ENCODE results near the gene TECPR1.
A peak's percentile ranks its signal among the peaks of the same experiment; 100 is the strongest.

Gene TECPR1

DNA sequence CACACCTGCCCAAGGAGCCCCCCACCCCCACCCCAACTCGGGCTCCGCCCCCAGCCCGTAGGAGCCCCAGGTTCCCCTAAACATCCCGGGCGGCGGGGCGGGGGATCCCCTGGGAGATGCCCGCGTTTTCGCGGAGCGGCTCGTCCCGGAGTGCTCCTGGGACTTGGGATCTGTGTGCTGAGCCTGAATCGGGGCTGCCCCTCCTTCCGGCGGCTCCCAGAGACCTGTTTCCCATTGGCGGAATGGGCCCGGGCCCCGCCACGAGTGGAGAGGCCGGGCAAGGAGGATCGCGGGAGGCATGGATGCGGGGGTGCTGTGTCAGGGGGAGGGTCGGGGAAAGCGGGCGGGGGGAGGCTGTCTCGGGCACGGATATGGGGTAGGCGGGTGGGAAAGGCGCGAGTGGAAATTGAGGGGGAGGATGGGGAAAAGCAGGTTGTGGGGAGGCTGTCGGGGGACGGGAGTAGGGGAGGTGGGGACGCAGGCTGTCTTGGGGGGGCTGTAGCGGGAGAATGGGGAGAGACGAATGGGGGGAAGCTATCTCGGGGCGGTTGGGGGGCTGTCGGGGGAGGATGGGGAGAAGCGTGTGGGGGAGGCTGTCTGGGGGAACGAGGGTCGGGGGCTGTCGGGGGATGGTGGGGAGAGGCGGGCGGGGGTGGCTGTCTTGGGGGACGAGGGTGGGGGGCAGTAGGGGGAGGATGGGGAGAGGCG lies 41.4 kb downstream of the TECPR1 start:
- in situ Hi-C loops (cut with MboI; ENCODE audit: low sequenced_read_pairs, unreplicated experiment): no loop called here
- TF ChIP-seq, protein P1, sequence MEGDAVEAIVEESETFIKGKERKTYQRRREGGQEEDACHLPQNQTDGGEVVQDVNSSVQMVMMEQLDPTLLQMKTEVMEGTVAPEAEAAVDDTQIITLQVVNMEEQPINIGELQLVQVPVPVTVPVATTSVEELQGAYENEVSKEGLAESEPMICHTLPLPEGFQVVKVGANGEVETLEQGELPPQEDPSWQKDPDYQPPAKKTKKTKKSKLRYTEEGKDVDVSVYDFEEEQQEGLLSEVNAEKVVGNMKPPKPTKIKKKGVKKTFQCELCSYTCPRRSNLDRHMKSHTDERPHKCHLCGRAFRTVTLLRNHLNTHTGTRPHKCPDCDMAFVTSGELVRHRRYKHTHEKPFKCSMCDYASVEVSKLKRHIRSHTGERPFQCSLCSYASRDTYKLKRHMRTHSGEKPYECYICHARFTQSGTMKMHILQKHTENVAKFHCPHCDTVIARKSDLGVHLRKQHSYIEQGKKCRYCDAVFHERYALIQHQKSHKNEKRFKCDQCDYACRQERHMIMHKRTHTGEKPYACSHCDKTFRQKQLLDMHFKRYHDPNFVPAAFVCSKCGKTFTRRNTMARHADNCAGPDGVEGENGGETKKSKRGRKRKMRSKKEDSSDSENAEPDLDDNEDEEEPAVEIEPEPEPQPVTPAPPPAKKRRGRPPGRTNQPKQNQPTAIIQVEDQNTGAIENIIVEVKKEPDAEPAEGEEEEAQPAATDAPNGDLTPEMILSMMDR (IDR thresholded peaks at IDR 0.05; ENCODE audit: borderline replicate concordance, control extremely low read depth, extremely low read depth, insufficient read depth, missing control alignments): no peak
- DNase-seq (ENCODE audit: low spot score): peak; percentile 43

DNA sequence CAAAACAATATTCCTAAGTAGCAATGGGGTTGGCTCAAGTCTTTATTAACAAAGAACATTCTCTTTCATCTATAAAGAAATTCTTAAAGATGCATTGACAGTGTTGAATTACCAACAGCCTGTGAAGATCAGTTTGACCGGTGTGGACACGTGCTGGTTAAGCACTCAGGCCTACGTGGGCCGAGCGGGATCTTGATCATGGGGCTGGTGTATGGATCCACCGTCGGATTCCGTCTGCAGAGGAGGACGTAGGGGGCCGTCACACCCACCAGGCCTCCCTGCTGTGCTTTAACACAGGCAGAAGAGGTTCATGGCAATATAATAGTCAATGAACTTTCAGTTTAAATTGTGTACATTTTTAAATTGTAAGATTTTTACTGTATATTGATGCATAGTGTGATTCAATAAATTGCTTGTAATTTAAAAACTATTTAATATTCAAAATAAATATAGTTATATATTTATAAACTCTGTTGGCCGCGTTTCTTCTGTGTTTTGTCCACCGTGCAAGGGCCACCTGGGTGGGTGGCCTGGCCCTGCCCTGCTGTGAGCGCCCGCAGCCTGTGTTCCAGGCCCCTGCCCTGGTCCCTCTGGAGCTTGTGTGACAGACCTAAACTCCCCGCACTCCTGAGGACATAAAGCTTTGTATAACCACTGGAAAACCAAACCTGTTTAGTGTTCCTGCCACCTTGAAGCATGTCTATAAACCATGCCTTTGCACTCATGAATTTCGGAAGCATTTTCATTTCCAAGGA lies 42.7 kb downstream of the TECPR1 start:
- TF ChIP-seq, protein P1 (IDR thresholded peaks at IDR 0.05; ENCODE audit: borderline replicate concordance, control extremely low read depth, extremely low read depth, insufficient read depth, missing control alignments): no peak
- no peak for DNase-seq (ENCODE audit: low spot score)
- in situ Hi-C loops (cut with MboI; ENCODE audit: low sequenced_read_pairs, unreplicated experiment): no loop called here

DNA sequence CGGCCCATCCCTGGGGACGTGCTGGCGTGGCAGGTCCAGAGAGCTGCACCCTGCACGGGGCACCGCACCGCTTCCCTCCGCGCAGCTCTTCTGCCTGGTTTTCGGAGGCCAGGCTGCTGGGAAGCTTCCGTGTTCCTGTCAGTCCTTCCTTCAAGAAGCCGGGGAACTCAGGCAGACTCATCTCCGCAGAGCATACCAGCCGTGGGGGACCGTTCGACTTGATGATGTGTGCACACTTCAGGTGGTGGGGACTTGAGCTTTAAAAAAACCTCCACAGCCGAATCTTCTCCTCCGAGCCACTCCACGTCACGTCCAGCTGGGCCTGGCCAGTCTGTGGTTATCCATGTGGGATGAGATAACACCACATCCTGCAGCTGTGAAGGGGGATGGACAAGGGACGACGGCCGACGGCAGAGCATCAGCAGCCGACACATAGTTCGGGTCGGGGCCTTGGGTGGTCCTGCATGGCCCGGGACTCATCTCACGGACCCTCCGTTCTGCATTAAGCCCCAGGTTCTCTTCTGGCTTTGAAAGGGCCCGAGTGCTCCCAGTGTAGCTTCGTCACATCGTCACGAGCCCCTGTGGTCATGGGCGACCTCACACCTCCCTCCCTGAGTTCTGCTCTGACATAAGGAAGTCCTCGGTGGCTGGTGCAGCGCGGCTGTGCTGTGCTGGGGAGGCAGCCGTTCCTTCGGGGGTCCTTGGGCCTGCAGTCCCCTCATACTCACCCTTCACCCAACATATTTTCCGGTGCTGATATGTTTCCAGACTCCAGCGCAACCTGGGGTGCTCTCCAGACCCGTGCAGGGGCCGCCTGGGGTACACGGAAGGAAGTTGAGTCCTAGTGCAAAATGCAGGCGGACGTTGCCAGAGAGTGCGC lies 45.3 kb downstream of the TECPR1 start:
- TF ChIP-seq, protein P1 (IDR thresholded peaks at IDR 0.05; ENCODE audit: borderline replicate concordance, control extremely low read depth, extremely low read depth, insufficient read depth, missing control alignments): no peak
- in situ Hi-C loops (cut with MboI; ENCODE audit: low sequenced_read_pairs, unreplicated experiment): no loop called here
- DNase-seq (ENCODE audit: low spot score): no peak

DNA sequence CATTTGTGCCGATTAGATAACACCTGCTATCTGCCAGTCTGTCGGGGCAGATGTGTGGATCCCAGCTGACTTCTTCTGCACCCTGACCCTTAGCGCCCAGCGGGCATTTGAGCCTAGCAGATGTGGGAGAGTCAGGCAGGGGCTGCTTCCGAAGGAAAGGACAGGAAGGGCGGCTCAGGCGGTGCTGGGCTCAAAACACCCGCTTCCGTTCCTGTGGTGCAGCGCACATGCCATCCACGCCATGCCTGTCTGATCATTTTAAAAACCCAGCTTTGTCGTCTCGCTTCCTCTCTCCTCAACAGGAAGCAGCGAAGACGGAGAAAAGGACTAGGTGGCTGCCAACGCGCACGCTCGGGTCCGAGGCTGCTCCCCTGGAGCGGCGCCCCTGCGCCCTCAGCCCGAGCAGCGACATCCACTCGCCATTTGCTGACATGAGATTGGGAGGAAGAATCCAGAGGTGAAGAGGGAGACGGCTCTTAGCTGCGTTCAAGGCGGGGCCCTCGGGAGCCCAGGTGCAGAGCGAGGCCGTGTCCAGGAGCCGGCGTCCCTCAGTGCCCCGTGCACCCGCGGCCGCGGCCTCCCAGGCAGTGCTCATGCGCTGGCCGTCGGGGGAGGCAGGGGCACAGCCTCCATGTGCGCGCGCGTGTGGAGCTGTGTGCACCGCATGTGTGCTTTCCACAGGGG lies 46.7 kb downstream of the TECPR1 start:
- TF ChIP-seq, protein P1 (IDR thresholded peaks at IDR 0.05; ENCODE audit: borderline replicate concordance, control extremely low read depth, extremely low read depth, insufficient read depth, missing control alignments): no peak
- in situ Hi-C loops (cut with MboI; ENCODE audit: low sequenced_read_pairs, unreplicated experiment): no loop called here
- DNase-seq (ENCODE audit: low spot score): no peak

DNA sequence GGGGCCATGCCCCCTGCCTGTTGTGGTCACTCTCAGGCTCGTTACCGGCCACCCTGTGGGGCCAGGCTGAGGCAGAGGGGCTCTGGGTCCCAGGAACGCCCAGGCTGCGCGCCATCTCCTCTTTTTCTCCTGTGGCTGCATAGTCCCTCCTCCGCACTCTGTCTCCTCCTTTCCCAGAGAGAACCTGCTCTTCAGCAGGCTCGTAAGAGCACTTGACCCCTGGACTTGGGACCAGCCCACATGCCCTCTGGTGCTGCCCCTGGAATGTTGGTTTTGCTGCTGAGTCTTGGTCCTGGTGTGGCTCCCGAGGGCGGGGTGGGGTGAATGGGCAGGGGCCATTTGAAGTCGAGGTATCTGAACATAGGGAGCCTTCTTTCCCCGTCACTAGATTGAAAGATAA lies 47.4 kb downstream of the TECPR1 start:
- TF ChIP-seq, protein P1 (IDR thresholded peaks at IDR 0.05; ENCODE audit: borderline replicate concordance, control extremely low read depth, extremely low read depth, insufficient read depth, missing control alignments): no peak
- in situ Hi-C loops (cut with MboI; ENCODE audit: low sequenced_read_pairs, unreplicated experiment): no loop called here
- DNase-seq (ENCODE audit: low spot score): no peak

All from GM13976 (cell line).